SU-DHL-6 (cell line): ENCODE measurements around the gene EGR1.

Experiments
- H2AFZ ChIP-seq: fragments of 200-600 bp; sonication (generic); 2 replicates; pipeline ENCODE4 v1.6.1; 2014; ENCODE audit warnings: low read depth, mild to moderate bottlenecking, moderate library complexity, mixed read lengths, antibody characterized with exemption, low read length; ENCODE audit not compliant: severe bottlenecking
- H3F3A ChIP-seq: fragments of 200-600 bp; shearing (Covaris generic); 2 replicates; pipeline ENCODE4 v1.6.0; 2016; ENCODE audit warnings: antibody characterized with exemption, mild to moderate bottlenecking; ENCODE audit not compliant: insufficient read depth
- H3K27ac ChIP-seq: fragments of 200-600 bp; sonication (generic); 2 replicates; pipeline ENCODE4 v1.5.1; 2016; ENCODE audit warnings: low read depth, mild to moderate bottlenecking, low read length, moderate library complexity, mixed read lengths
- H3K27me3 ChIP-seq: fragments of 200-600 bp; sonication (generic), shearing (Covaris generic); 2 replicates; pipeline ENCODE4 v1.6.0; 2014; ENCODE audit warnings: mild to moderate bottlenecking, low read length
- H3K36me3 ChIP-seq: fragments of 200-600 bp; sonication (generic); 2 replicates; pipeline ENCODE4 v1.6.1; 2014; ENCODE audit warnings: mild to moderate bottlenecking, low read length, mixed read lengths
- H3K4me2 ChIP-seq: fragments of 300-600, 200-600 bp; shearing (Covaris generic), sonication (generic); 2 replicates; pipeline ENCODE4 v1.6.0; 2014; ENCODE audit warnings: low read length, low read depth, mild to moderate bottlenecking; ENCODE audit not compliant: poor library complexity, severe bottlenecking
- H3K4me3 ChIP-seq: fragments of 200-600 bp; sonication (generic); 2 replicates; pipeline ENCODE4 v1.5.1; 2014; ENCODE audit warnings: antibody characterized with exemption, low read length, mild to moderate bottlenecking, mixed read lengths; ENCODE audit not compliant: insufficient read depth, poor library complexity, severe bottlenecking
- H3K79me2 ChIP-seq: fragments of 200-600 bp; sonication (generic); 2 replicates; pipeline ENCODE4 v1.6.1; 2014; ENCODE audit warnings: mild to moderate bottlenecking, low read length, moderate library complexity; ENCODE audit not compliant: insufficient read depth
- H3K9ac ChIP-seq: fragments of 200-600 bp; sonication (generic); 2 replicates; pipeline ENCODE4 v1.7.0; 2014; ENCODE audit warnings: mild to moderate bottlenecking, low read length
- H3K9me2 ChIP-seq: fragments of 200-600 bp; sonication (generic); replicated peaks from 2 replicates; pipeline ENCODE4 v1.6.1; 2014; ENCODE audit warnings: low read length; ENCODE audit not compliant: insufficient read depth
- H3K9me3 ChIP-seq: fragments of 200-600 bp; sonication (generic); 2 replicates; pipeline ENCODE4 v1.6.1; 2014; ENCODE audit warnings: low read length, mixed read lengths; ENCODE audit not compliant: insufficient read depth
- H4K20me1 ChIP-seq: fragments of 200-600 bp; sonication (generic); 2 replicates; pipeline ENCODE4 v1.6.1; 2014; ENCODE audit warnings: low read depth, mild to moderate bottlenecking, antibody characterized with exemption, low read length, moderate library complexity, mixed read lengths
- EZH2phosphoT487 ChIP-seq: fragments of 200-600 bp; sonication (generic), shearing (Covaris generic); conservative IDR thresholded peaks from 2 replicates; pipeline ENCODE4 v1.6.1; 2018; ENCODE audit warnings: mild to moderate bottlenecking, antibody characterized with exemption, low read length, moderate library complexity, mixed read lengths
- TF ChIP-seq, protein P1 (sequence below): fragments of 200-600 bp; sonication (generic); IDR thresholded peaks from one replicate; pipeline ENCODE4 v1.5.1; 2017; ENCODE audit warnings: antibody characterized with exemption, mild to moderate bottlenecking, low read length, moderate library complexity; ENCODE audit not compliant: insufficient read depth, poor library complexity, severe bottlenecking

Gene EGR1

DNA sequence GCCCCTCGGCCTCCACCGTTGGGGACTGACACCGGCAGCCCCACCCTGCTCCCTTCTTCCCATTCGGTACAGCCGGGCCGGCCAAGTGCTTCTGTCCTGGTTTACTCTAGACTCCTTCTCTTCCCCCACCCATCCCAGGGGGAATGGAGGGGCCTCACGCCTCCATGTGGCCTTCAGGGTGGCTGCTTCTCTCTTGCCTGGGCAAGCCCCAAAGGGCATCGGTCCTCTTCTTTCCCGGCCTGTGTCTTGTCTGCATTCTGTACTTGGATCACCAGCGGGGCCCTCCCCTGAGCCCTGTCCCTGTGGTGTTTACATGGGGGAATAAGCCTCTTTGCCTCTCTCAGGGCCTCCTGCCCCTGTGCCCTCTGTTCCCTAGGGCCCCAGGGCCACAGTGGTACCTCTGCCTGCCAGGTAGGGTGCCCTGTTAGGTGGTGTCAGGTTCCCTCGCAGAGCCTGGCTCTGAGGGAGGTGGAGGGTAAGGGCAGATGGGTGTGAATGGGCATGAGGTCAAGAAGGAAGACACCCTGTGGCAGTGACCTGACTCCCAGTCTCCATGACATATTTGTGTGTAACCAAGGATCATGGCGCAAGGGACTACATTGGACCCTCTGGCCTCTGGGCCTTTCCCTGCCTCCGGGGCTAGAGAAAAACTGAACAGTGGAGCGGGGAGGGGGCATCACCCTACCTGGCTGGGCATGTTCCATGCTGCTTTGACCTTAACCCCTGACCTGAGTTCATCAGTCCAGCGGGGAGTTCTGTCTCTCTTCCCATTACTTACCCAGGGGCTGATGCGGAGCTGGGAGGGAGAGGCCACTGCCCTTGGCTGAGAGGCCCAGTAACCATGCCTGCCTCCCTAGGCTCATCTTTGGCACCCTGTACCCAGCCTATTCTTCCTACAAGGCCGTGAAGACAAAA lies 24.9 kb upstream of the EGR1 start:
- Histone ChIP-seq H3K36me3 (peaks cover 7% of the 10 kb centered on the region; the same call in 1 of the 2 replicates), H3K4me2 (no peak overlapping the region), H3K9ac (no peak overlapping the region), H3K4me3 (no peak overlapping the region), H3K79me2 (no peaks in the 10 kb centered on the region), H4K20me1 (no peaks in the 10 kb centered on the region), H3K9me3 (no peaks in the 10 kb centered on the region), H3K9me2 (no peaks in the 10 kb centered on the region), H3K27me3 (no peaks in the 10 kb centered on the region), H3F3A (no peaks in the 10 kb centered on the region; the same call in 1 of the 2 replicates), H3K27ac (no peak overlapping the region), H2AFZ (no peak overlapping the region)
- TF ChIP-seq, protein P1, sequence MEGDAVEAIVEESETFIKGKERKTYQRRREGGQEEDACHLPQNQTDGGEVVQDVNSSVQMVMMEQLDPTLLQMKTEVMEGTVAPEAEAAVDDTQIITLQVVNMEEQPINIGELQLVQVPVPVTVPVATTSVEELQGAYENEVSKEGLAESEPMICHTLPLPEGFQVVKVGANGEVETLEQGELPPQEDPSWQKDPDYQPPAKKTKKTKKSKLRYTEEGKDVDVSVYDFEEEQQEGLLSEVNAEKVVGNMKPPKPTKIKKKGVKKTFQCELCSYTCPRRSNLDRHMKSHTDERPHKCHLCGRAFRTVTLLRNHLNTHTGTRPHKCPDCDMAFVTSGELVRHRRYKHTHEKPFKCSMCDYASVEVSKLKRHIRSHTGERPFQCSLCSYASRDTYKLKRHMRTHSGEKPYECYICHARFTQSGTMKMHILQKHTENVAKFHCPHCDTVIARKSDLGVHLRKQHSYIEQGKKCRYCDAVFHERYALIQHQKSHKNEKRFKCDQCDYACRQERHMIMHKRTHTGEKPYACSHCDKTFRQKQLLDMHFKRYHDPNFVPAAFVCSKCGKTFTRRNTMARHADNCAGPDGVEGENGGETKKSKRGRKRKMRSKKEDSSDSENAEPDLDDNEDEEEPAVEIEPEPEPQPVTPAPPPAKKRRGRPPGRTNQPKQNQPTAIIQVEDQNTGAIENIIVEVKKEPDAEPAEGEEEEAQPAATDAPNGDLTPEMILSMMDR, result no peak
- TF ChIP-seq EZH2phosphoT487, result no peak

DNA sequence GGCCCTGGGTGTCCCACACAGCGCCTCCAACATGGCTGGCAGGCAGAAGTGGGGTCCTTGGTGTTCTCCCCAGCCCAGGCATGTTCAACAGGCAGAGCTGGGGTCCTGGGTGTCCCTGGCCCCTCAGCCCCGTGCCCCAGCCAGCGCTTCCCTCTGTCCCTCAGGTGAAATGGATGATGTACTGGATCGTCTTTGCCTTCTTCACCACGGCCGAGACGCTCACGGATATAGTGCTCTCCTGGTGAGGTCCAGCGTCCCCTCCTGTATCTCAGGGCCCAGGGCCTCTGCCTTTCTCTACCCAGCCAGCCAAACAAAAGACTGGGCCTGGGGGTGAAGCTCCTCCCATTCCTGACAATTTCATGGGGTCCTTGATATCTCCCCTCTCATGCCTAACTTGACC lies 24.1 kb upstream of the EGR1 start:
- Histone ChIP-seq H3K4me3 (no peak overlapping the region), H3F3A (no peaks in the 10 kb centered on the region; the same call in 1 of the 2 replicates), H3K79me2 (no peaks in the 10 kb centered on the region), H3K27ac (no peak overlapping the region), H3K9me3 (no peaks in the 10 kb centered on the region), H3K9ac (no peak overlapping the region), H3K36me3 (peaks cover 4% of the 10 kb centered on the region; the same call in 1 of the 2 replicates), H3K9me2 (no peaks in the 10 kb centered on the region), H3K4me2 (no peak overlapping the region), H2AFZ (no peak overlapping the region), H4K20me1 (no peaks in the 10 kb centered on the region), H3K27me3 (no peaks in the 10 kb centered on the region)
- TF ChIP-seq EZH2phosphoT487, result no peak
- TF ChIP-seq, protein P1, result no peak

DNA sequence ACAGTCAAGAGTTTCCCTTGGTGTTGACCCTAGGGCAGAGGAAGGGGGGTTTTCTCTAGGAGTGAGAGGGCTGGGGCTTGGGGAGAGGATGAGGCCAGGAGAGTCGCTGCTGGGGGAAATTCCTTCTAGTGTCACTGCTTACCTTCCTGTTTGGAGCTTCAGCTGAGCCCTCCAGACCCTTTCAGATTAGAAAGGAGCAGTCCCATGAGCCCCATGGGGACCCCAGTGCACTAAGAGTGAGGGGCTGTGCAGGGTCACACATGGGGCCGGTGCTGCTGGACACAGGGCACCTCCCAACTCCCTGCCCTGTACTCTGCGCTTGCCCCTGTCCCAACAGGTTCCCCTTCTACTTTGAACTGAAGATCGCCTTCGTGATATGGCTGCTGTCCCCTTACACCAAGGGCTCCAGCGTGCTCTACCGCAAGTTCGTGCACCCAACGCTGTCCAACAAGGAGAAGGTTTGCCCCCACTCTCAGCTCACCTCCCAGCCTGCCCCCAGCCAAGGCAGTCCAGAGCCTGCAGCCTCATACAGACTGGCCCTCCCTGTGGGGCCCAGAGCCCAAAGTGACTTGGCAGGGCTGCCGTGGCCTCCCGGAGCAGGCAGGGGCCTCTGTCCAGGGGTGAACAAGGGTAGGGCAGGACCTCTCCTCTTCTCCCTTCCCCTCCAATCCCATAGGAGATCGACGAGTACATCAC lies 21.1 kb upstream of the EGR1 start:
- Histone ChIP-seq H3K4me2 (no peak overlapping the region), H3F3A (no peaks in the 10 kb centered on the region), H3K36me3 (no peaks in the 10 kb centered on the region), H3K27ac (no peak overlapping the region), H4K20me1 (no peaks in the 10 kb centered on the region), H3K9me2 (no peaks in the 10 kb centered on the region), H3K27me3 (no peaks in the 10 kb centered on the region), H2AFZ (no peak overlapping the region), H3K4me3 (no peak overlapping the region), H3K9me3 (no peaks in the 10 kb centered on the region), H3K79me2 (no peaks in the 10 kb centered on the region), H3K9ac (no peak overlapping the region)
- TF ChIP-seq, protein P1, result no peak
- TF ChIP-seq EZH2phosphoT487, result no peak
